Esophagus (tissue), 2 donors: Measurements from ENCODE around the gene TSC22D3. TPM values are rescaled to one million over a fixed set of nuclear protein-coding genes. Genes with fewer than 3 reads are reported as not detected.

ENCODE experiments used
- H3K27ac ChIP-seq, 2 donors: one replicate each; pipeline ENCODE4 v1.5.1; 2013; ENCODE audit warnings: low read depth in 2 of 2, mild to moderate bottlenecking in 2 of 2, inconsistent platforms in 1 of 2, low read length in 1 of 2, moderate library complexity in 1 of 2
- H3K27me3 ChIP-seq, 2 donors: one replicate each; pipeline ENCODE4 v1.6.1; 2013; ENCODE audit warnings: low read length in 2 of 2, control low read depth in 1 of 2, mild to moderate bottlenecking in 1 of 2; ENCODE audit not compliant: insufficient read depth in 2 of 2, control insufficient read depth in 1 of 2
- H3K36me3 ChIP-seq, 2 donors: one replicate each; pipeline ENCODE4 v1.6.1; 2013; ENCODE audit warnings: low read length in 1 of 2; ENCODE audit not compliant: control insufficient read depth in 2 of 2, insufficient read depth in 2 of 2
- H3K4me1 ChIP-seq, 2 donors: one replicate each; pipeline ENCODE4 v1.6.1; 2013; ENCODE audit warnings: low read length in 1 of 2; ENCODE audit not compliant: control insufficient read depth in 2 of 2, insufficient read depth in 2 of 2
- H3K4me3 ChIP-seq, 2 donors: one replicate each; pipeline ENCODE4 v1.5.1; 2013; ENCODE audit warnings: low read length in 2 of 2, mild to moderate bottlenecking in 2 of 2, low read depth in 1 of 2, moderate library complexity in 1 of 2
- H3K9me3 ChIP-seq, 2 donors: one replicate each; pipeline ENCODE4 v1.6.1; 2013; ENCODE audit warnings: mild to moderate bottlenecking in 2 of 2, low read depth in 1 of 2, low read length in 1 of 2, moderate library complexity in 1 of 2; ENCODE audit not compliant: control insufficient read depth in 2 of 2, insufficient read depth in 1 of 2
- WGBS, 2 donors: extraction: QIAGEN DNeasy Blood & Tissue Kit; methylation state at CpG; one replicate each; pipeline ENCODE4 v1.1.7; 2013; 5-methylcytosine and 5-hydroxymethylcytosine counted together
- polyA plus RNA-seq, 2 donors: library from polyadenylated mRNA; stranded (reverse); fragments of 200-250 nt; gene quantifications; one replicate each; pipeline ENCODE4 v1.2.3, GENCODE V29; 2013
- donor health status: healthy with polysubstance abuse.
- donor health status: Bipolar disorder and iron deficiency.

TSC22D3 gene
- polyA plus RNA-seq, 2 donors, result 62.5 to 64.5 TPM

DNA sequence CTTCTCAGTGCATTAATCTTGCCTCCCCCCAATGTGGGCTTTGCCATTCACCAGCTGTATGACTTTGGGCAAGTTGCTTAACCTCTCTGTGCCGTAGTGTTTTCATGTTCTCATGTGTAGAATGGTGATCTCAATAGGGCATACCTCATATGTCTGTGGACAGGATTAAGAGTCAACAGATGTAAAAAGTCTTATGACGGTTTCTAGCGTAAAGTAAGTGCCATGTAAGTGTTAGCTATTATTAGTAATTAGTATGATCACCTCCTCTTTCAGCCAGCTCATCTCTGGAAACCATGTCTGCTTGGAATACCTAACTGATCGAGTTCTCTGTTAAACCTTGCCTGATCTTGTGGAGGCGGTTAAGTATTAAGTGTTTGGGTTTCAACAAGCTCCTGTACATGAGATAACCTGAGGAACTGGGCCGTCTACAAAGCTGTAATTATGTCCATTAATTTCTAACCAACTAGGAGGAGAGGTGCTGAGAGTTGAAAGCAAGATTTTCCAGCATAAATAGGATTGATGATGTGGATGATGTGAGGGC is 66.3 kb downstream of the TSC22D3 start:
- no peaks in the 10 kb centered on the region for H3K27me3 ChIP-seq
- no peaks in the 10 kb centered on the region for H3K4me1 ChIP-seq
- H3K27ac ChIP-seq, result no peak overlapping the region
- H3K4me3 ChIP-seq, result no peak overlapping the region
- 71 to 82% methylated on average over 6 of the region's 6 CpGs for WGBS, 2 donors
- H3K36me3 ChIP-seq, result peaks cover 0 to 9% of the 10 kb centered on the region in 2 donors
- H3K9me3 ChIP-seq, result no peaks in the 10 kb centered on the region

DNA sequence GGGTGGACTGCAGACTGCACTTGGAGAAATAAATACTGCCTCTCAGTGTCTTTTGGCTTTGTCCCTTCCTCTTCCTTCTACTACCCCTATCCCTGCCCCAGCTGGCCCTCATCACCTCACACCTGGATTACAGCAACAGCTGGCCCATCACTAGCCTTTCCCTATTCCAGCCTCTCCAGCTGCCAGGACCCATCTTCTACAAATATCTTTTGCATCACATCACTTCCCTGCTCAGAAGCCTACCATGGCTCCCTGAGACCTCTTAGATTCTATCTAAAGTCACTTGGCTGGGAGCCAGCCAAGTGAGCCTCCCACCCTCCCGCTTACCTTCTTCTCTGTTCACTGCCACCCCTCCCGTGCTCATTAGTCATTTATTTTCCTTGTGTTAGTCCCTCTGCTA is 66.8 kb downstream of the TSC22D3 start:
- Histone ChIP-seq H3K36me3 (peaks cover 0 to 4% of the 10 kb centered on the region in 2 donors), H3K9me3 (no peaks in the 10 kb centered on the region), H3K4me3 (no peak overlapping the region), H3K27ac (no peak overlapping the region), H3K4me1 (no peaks in the 10 kb centered on the region), H3K27me3 (no peaks in the 10 kb centered on the region)
- 75 to 79% methylated on average over 2 of the region's 2 CpGs for WGBS, 2 donors

DNA sequence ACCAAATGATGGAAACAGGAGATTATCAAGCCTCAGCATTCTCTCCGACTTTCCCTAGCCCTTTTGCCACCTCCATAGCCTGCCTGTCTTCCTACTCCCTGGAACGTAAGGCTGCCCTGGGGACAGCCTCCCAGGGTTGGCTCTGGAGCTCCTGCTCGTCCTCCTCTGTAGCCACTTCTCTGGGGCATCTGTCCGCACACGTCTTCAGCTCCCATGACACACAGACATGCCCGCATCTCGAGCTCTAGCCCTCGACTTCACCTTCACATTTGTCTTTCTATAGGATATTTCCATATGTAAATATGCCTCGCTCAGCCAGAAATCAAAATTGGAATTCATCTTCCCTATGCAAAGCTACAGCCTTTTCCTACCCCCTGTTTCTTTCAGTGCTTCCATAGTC is 67.7 kb downstream of the TSC22D3 start:
- 85 to 91% methylated on average over 9 of the region's 9 CpGs for whole genome bisulfite sequencing, 2 donors
- Histone ChIP-seq H3K9me3 (no peaks in the 10 kb centered on the region), H3K36me3 (no peaks in the 10 kb centered on the region), H3K27ac (no peak overlapping the region), H3K27me3 (no peaks in the 10 kb centered on the region), H3K4me3 (no peak overlapping the region), H3K4me1 (no peaks in the 10 kb centered on the region)

DNA sequence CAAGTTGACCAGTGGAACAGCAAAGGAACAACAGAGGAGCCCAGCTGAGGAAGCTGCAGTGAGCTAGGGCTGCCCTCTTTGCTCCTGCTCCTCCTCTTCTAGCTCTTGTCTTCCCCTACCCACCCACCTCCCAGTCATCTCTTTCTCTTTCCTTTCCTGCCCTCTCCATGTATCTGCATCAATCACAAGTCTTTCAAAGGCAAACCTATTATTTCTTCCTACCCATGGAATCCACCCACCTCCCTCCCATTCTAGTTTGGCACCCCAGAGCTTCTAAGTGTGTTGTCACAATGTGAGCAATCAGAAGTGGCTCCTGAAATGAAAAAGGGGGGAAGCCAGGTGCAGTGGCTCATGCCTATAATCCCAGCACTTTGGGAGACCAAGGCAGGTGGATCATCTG is 69.3 kb downstream of the TSC22D3 start:
- H3K9me3 ChIP-seq, result no peaks in the 10 kb centered on the region
- H3K27ac ChIP-seq, result no peak overlapping the region
- no peaks in the 10 kb centered on the region for H3K27me3 ChIP-seq
- H3K36me3 ChIP-seq, result no peaks in the 10 kb centered on the region
- H3K4me3 ChIP-seq, result no peak overlapping the region
- no peaks in the 10 kb centered on the region for H3K4me1 ChIP-seq

DNA sequence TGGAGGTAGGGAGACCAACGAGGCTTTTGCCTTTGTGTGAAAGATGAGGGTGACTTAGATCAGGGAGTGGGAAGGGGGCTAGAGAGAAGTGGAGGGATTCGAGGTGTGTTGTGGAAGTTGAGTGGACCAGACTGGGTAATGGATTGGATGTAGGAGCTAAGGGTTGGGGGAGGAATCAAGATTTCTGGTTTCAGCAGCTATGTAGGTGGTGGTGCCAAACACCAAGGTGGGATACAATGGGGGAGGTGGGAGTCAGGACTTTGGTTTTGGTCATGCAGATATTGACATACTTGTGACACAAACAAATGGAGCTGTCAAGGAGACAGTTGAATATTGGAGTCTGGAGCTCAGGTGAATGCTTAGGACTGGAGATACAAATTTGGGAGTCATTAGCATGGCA is 71.0 kb downstream of the TSC22D3 start:
- Histone ChIP-seq H3K4me1 (no peaks in the 10 kb centered on the region), H3K4me3 (no peak overlapping the region), H3K27me3 (no peaks in the 10 kb centered on the region), H3K27ac (no peak overlapping the region), H3K9me3 (no peaks in the 10 kb centered on the region), H3K36me3 (no peaks in the 10 kb centered on the region)
- 51 to 81% methylated on average over 2 of the region's 2 CpGs for WGBS, 2 donors

DNA sequence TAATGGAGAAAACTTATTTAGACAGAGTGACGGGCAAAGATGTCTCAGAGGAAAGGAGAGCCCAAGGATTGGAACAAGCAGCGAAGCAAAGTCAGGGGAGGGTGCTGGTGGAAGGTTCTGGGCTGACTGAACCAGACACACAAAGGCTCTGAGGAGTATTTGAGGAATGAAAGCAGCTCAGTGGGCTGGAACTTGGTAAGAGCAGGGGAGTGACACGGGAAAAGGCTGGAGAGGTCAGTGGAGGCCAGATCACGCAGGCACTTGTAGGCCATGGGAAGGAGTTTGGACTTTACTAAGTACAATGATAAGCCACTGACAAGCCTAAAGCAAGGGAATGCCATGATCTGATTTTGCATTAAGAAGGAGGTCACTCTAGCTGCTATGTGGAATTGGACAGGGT is 71.4 kb downstream of the TSC22D3 start:
- no peaks in the 10 kb centered on the region for H3K27me3 ChIP-seq
- WGBS, 2 donors, result 71 to 91% methylated on average over 4 of the region's 4 CpGs
- no peaks in the 10 kb centered on the region for H3K9me3 ChIP-seq
- no peaks in the 10 kb centered on the region for H3K4me1 ChIP-seq
- no peak overlapping the region for H3K27ac ChIP-seq
- no peaks in the 10 kb centered on the region for H3K36me3 ChIP-seq
- no peak overlapping the region for H3K4me3 ChIP-seq

DNA sequence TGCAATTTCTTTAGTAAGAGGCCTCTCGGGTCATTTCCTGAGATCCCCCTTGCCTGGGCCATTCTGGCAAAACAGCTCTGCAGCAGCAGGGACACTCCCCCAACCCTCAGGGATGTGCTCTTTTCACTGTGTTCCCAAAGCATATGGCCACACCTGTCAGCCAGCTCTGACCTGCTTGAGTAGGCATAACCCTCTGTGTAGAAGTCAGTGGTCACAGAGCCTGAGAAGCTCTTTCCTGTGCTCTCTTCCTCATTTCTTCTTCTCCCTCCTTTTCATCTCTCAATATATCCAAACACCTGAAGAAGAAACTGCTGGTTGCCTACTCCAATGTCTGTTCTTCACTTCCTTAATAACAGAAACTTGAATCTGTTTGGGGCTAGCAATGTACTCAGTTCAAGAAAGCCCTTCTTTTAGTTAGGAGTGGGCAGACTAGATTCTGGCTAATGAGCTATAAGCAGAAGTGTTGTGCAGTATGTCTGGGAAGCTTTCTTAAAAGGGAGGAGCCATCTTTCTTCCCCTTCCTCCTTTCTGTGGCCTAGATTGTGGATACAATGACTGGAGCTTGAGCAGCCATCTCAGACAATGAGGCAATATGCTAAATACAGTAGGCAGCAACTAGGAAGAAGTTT is 74.0 kb downstream of the TSC22D3 start:
- H3K36me3 ChIP-seq, result no peaks in the 10 kb centered on the region
- no peaks in the 10 kb centered on the region for H3K27me3 ChIP-seq
- peak overlapping the region in 1 of 2 donors; percentile 42 for H3K27ac ChIP-seq
- H3K4me1 ChIP-seq, result no peaks in the 10 kb centered on the region
- 80 to 81% methylated on average over 1 of the region's 1 CpG for WGBS, 2 donors
- H3K9me3 ChIP-seq, result no peaks in the 10 kb centered on the region
- no peak overlapping the region for H3K4me3 ChIP-seq

DNA sequence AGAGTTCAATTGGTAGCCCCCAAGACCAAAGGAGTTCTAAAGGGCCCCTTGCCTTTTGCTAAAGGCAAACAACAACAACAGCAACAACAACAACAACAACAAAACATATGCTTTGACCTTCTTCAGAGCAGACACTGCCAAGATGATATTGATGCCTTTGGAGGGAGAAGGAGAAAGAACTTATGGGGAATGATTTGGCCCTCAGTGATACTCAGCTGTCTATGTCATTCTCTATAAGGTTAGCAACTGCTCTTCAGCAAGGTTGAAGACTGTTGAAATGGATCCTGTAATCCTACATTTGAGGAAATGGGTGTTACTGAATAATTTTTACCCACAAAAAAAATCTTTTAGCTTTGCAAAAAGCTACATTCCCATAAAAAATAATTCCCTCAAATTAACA is 74.8 kb downstream of the TSC22D3 start:
- no peaks in the 10 kb centered on the region for H3K27me3 ChIP-seq
- peak overlapping the region; percentile 45 to 78 for H3K27ac ChIP-seq

DNA sequence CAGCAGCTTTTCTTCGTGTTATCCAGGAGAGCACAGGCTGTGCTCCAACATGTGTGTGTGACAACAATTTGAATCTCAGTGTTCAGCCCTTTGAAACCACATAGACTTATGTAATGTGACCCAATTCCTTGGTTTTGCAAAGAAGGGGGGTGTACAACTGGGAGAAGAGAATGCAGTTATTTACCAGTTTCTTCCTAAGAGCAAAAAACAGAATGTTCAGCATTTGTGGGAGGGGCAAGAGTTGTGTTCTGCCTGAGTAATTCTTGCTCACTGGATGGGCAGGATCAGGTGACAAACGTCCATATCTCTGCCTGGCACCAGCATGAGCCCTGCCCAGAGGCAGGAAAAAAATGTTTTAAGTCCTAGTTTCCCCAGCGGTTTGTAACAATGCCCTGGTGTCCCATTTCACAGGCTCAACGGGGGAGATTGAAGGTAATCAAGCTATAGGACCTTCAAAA is 75.2 kb downstream of the TSC22D3 start:
- H3K27me3 ChIP-seq, result no peaks in the 10 kb centered on the region
- peak overlapping the region; percentile 45 to 78 for H3K27ac ChIP-seq
- H3K4me1 ChIP-seq, result no peaks in the 10 kb centered on the region
- H3K36me3 ChIP-seq, result no peaks in the 10 kb centered on the region
- no peak overlapping the region for H3K4me3 ChIP-seq
- 25 to 26% methylated on average over 4 of the region's 4 CpGs for WGBS, 2 donors
- H3K9me3 ChIP-seq, result no peaks in the 10 kb centered on the region

More for the DNA sequence above, 74.8 kb downstream of the TSC22D3 start:
- no peak overlapping the region for H3K4me3 ChIP-seq
- no peaks in the 10 kb centered on the region for H3K36me3 ChIP-seq
- H3K9me3 ChIP-seq, result no peaks in the 10 kb centered on the region
- H3K4me1 ChIP-seq, result no peaks in the 10 kb centered on the region

DNA sequence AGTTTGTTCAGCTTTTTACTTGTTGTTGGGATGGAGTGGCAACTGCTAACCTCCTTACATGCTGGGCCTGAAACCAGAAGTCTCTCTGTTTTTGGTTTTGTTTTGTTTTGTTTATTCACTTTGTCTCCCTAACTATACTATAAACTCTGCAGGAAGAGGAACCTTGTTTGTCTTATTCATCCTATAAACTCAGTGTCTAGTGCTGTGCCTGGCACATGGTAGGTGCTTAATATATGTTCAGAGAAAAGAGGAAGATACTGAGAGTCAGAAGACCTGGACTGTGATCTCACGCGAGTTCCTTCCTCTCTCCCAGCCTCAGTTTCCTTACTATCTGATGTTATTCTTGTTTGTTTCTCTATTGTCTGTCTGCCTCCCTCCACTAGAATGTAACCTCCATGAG is 76.0 kb downstream of the TSC22D3 start:
- Histone ChIP-seq H3K4me1 (no peaks in the 10 kb centered on the region), H3K9me3 (no peaks in the 10 kb centered on the region), H3K27me3 (no peaks in the 10 kb centered on the region), H3K36me3 (no peaks in the 10 kb centered on the region), H3K27ac (peak overlapping the region in 1 of 2 donors; percentile 63), H3K4me3 (no peak overlapping the region)
- WGBS, 2 donors, result 70 to 71% methylated on average over 2 of the region's 2 CpGs
